Measurements from ENCODE around the gene OR52N4. TPM values are rescaled to one million over a fixed set of nuclear protein-coding genes. Genes with fewer than 3 reads are reported as not detected.

OR52N4 gene
- total RNA-seq, 1 donor from 2014 or later: not detected

DNA sequence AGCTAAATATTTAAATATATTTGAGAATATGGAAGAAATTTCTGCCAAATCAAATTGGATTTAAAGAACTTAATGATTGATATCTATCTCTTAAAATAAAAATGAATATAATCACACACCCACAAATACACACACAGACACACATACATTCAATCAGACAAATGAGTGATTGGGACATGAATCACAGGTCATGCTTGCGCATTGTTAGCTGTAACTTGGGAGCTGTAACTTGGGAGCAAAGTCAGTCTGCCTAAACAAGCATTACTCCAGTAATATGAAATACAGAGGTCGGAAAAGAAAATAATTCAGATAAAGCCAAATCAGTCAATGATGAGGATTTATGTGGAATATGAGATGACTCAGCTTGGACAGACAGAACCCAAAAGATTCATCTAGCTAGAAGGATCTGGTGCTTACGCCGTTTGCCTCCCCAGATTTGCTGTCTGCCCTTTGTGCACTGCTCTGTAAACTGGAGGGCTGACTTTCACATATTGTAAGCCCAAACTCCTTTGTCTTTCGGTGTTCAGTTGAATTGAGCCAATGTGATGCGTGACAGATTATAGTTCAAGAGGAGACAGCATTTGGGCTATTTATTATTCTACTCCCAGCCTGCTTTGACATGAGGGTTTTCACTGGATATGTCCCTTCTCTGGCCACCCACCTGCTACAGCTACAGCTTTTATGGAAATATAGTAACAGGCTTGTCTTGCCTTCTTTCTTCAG lies 16.2 kb upstream of the OR52N4 start:
- TF ChIP-seq, protein P1, sequence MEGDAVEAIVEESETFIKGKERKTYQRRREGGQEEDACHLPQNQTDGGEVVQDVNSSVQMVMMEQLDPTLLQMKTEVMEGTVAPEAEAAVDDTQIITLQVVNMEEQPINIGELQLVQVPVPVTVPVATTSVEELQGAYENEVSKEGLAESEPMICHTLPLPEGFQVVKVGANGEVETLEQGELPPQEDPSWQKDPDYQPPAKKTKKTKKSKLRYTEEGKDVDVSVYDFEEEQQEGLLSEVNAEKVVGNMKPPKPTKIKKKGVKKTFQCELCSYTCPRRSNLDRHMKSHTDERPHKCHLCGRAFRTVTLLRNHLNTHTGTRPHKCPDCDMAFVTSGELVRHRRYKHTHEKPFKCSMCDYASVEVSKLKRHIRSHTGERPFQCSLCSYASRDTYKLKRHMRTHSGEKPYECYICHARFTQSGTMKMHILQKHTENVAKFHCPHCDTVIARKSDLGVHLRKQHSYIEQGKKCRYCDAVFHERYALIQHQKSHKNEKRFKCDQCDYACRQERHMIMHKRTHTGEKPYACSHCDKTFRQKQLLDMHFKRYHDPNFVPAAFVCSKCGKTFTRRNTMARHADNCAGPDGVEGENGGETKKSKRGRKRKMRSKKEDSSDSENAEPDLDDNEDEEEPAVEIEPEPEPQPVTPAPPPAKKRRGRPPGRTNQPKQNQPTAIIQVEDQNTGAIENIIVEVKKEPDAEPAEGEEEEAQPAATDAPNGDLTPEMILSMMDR (IDR thresholded peaks at IDR 0.05; ENCODE audit: unreplicated experiment): no peak
- H3K9me3 Mint-ChIP-seq (ENCODE audit: low read depth): no peaks in the 10 kb centered on the region
- no peaks in the 10 kb centered on the region for H3K27me3 Mint-ChIP-seq
- H3K36me3 Mint-ChIP-seq (ENCODE audit: insufficient read depth): no peaks in the 10 kb centered on the region
- H3K4me3 Mint-ChIP-seq (ENCODE audit: low read depth): no peak overlapping the region
- H3K27ac Mint-ChIP-seq: no peak overlapping the region
- no peak for DNase-seq (ENCODE audit: low spot score, unreplicated experiment)
- no peaks in the 10 kb centered on the region for H3K4me1 Mint-ChIP-seq (ENCODE audit: low read depth)

DNA sequence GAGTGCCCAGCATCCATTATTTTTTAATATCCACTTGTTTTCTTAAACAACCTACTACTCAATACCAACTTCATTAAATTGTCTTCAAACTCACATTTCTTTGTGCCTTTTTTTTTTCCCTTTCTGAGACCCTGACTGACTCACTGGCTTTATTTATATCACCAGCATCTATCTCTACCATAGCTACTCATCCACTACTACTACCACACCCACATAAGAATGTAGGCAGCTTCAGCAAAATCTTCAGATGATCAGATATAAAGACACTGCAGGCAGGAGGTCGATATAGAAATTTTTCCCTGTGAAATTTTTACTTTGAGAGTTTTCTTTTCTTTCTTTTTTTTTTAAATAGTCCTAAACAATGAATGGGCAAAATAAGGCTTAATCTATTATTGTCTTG lies 15.6 kb upstream of the OR52N4 start:
- no peak overlapping the region for H3K27ac Mint-ChIP-seq
- no peaks in the 10 kb centered on the region for H3K9me3 Mint-ChIP-seq (ENCODE audit: low read depth)
- DNase-seq (ENCODE audit: low spot score, unreplicated experiment): no peak
- TF ChIP-seq, protein P1 (IDR thresholded peaks at IDR 0.05; ENCODE audit: unreplicated experiment): no peak
- H3K27me3 Mint-ChIP-seq: no peaks in the 10 kb centered on the region
- H3K36me3 Mint-ChIP-seq (ENCODE audit: insufficient read depth): no peaks in the 10 kb centered on the region
- H3K4me3 Mint-ChIP-seq (ENCODE audit: low read depth): no peak overlapping the region
- no peaks in the 10 kb centered on the region for H3K4me1 Mint-ChIP-seq (ENCODE audit: low read depth)

DNA sequence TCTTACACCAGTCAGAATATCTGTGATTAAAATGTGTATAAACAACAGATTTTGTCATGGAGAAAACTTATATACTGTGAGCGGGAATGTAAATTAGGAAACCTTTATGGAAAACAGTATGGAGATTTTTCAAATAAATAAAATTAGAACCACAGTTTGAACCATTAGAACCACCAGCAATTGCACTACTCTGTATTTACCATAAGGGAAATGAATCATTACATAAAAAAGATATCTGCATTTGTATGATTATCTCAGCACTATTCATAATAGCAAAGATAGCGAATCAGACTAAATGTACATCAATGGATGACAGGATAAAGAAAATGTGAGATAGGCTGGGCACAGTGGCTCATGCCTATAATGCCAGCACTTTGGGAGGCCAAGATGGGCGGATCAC lies 7.4 kb upstream of the OR52N4 start:
- TF ChIP-seq, protein P1 (IDR thresholded peaks at IDR 0.05; ENCODE audit: unreplicated experiment): no peak
- H3K27me3 Mint-ChIP-seq: no peaks in the 10 kb centered on the region

DNA sequence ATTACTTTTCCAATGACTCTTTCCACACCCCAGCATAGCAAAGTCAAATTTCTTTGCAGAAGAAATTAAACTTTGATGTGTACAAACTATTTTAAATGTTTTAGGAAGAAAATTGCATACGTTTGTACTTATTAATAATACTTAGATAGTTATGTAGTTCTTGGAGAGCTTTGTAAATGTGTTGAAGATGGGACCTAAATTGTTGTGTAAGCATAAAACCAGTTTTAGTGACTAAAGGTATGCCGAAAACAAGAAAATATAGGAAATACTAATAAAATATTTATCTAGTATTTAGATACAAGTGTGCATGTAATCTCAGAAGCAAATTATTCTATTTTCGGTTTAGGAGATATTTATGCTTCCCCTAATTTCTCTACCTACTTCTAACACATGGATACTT lies 4.2 kb upstream of the OR52N4 start:
- no peaks in the 10 kb centered on the region for H3K9me3 Mint-ChIP-seq (ENCODE audit: low read depth)
- H3K4me3 Mint-ChIP-seq (ENCODE audit: low read depth): no peak overlapping the region
- H3K4me1 Mint-ChIP-seq (ENCODE audit: low read depth): no peaks in the 10 kb centered on the region
- H3K27ac Mint-ChIP-seq: no peak overlapping the region
- no peaks in the 10 kb centered on the region for H3K36me3 Mint-ChIP-seq (ENCODE audit: insufficient read depth)
- TF ChIP-seq, protein P1 (IDR thresholded peaks at IDR 0.05; ENCODE audit: unreplicated experiment): no peak
- no peaks in the 10 kb centered on the region for H3K27me3 Mint-ChIP-seq
- DNase-seq (ENCODE audit: low spot score, unreplicated experiment): no peak

More for the DNA sequence above, 7.4 kb upstream of the OR52N4 start:
- Mint-ChIP-seq H3K27ac (no peak overlapping the region), H3K4me3 (ENCODE audit: low read depth) (no peak overlapping the region), H3K9me3 (ENCODE audit: low read depth) (no peaks in the 10 kb centered on the region), H3K36me3 (ENCODE audit: insufficient read depth) (no peaks in the 10 kb centered on the region), H3K4me1 (ENCODE audit: low read depth) (no peaks in the 10 kb centered on the region)
- no peak for DNase-seq (ENCODE audit: low spot score, unreplicated experiment)

DNA sequence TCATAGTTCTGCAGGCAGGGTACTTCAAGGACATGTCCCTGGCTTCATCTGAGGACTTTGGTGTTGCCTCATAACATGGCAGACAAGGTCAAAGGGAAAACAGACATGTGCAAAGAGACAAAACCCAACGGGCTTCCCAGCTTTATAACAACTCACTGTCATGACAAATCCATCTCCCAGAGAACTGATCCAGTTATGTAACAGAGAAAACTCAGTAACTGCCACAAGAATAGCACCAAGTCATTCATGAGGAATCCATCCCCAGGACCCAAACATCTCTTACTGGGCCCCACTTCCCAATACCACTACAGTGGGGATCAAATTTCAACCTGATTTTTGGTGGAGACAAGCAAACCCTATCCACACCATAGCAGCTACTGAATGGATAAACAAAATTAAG lies 13.0 kb downstream of the OR52N4 start:
- no peaks in the 10 kb centered on the region for H3K27me3 Mint-ChIP-seq
- H3K4me3 Mint-ChIP-seq (ENCODE audit: low read depth): no peak overlapping the region
- DNase-seq (ENCODE audit: low spot score, unreplicated experiment): no peak
- TF ChIP-seq, protein P1 (IDR thresholded peaks at IDR 0.05; ENCODE audit: unreplicated experiment): no peak
- H3K36me3 Mint-ChIP-seq (ENCODE audit: insufficient read depth): no peaks in the 10 kb centered on the region
- H3K9me3 Mint-ChIP-seq (ENCODE audit: low read depth): no peaks in the 10 kb centered on the region
- H3K4me1 Mint-ChIP-seq (ENCODE audit: low read depth): no peaks in the 10 kb centered on the region
- no peak overlapping the region for H3K27ac Mint-ChIP-seq

Measured in progenitor cell of endocrine pancreas (in vitro differentiated cells).